Measurements from ENCODE around the gene PDLIM1.

DNA sequence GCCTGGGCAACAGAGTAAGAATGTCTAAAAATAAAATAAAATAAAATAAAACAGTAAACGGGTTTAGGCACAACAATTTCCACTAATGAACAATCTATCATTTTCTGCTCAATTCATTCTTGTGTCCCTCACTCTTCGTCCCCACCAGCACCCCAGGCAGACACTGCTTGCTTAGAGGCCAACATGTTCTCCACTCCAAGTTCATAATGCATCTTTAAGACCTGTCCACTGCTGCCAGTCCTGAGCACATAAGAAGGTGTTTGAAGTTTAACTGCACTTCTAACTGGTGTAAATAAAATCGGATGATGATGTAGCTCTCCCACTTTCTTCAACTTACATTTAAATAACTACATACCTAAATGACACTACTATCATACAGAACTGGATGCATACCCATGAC, 13.2 kb downstream of the PDLIM1 start:
- TF ChIP-seq YY1 (IDR thresholded peaks at IDR 0.05; ENCODE audit: low read depth) (no peak), TEAD4 (IDR thresholded peaks at IDR 0.05; ENCODE audit: borderline replicate concordance, insufficient read depth) (no peak), NFIC (IDR thresholded peaks at IDR 0.05; ENCODE audit: borderline replicate concordance) (no peak)
- TF ChIP-seq, protein P1, sequence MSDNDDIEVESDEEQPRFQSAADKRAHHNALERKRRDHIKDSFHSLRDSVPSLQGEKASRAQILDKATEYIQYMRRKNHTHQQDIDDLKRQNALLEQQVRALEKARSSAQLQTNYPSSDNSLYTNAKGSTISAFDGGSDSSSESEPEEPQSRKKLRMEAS (IDR thresholded peaks at IDR 0.05; ENCODE audit: low read depth), result no peak
- TF ChIP-seq, protein P2, sequence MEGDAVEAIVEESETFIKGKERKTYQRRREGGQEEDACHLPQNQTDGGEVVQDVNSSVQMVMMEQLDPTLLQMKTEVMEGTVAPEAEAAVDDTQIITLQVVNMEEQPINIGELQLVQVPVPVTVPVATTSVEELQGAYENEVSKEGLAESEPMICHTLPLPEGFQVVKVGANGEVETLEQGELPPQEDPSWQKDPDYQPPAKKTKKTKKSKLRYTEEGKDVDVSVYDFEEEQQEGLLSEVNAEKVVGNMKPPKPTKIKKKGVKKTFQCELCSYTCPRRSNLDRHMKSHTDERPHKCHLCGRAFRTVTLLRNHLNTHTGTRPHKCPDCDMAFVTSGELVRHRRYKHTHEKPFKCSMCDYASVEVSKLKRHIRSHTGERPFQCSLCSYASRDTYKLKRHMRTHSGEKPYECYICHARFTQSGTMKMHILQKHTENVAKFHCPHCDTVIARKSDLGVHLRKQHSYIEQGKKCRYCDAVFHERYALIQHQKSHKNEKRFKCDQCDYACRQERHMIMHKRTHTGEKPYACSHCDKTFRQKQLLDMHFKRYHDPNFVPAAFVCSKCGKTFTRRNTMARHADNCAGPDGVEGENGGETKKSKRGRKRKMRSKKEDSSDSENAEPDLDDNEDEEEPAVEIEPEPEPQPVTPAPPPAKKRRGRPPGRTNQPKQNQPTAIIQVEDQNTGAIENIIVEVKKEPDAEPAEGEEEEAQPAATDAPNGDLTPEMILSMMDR (IDR thresholded peaks at IDR 0.05), result no peak

Data from SK-N-SH (cell line).